ENCODE data around the gene PRKN. TPM values are rescaled to one million over a fixed set of nuclear protein-coding genes. Genes with fewer than 3 reads are reported as not detected.

Gene PRKN
- total RNA-seq, 1 experiment from 2014 or later = not detected

DNA sequence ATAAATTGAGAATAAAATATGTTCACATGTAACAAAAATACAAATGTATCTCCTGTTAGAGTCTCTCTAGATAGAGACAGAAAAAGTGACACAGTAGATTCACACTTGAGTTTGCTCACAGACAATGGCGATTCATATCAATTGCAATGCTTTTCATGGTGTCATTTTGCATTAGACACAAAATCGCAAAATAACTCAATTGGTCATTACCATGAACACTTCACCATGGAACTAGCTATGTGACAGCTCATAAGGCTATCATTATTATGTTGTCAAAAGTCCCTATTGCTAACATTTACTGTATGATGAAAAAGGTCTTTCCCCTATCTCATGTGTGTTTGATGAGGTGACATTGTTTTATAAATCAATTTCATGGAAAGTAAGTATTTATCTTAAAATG is 1204.2 kb downstream of the PRKN start:
- Histone ChIP-seq H3K27ac (no peak overlapping the region), H3K4me2 (no peak overlapping the region), H2AFZ (no peak overlapping the region), H3K4me1 (replicated peaks; ENCODE audit: insufficient read depth) (no peaks in the 10 kb centered on the region), H4K20me1 (ENCODE audit: insufficient read depth) (no peaks in the 10 kb centered on the region), H3K36me3 (ENCODE audit: low read depth) (no peaks in the 10 kb centered on the region), H3K9me3 (ENCODE audit: insufficient read depth, low read depth) (no peaks in the 10 kb centered on the region), H3K79me2 (ENCODE audit: low read depth) (no peaks in the 10 kb centered on the region), H3K9me2 (ENCODE audit: insufficient read depth) (no peaks in the 10 kb centered on the region), H3K27me3 (ENCODE audit: insufficient read depth, low read depth) (peaks cover 6% of the 10 kb centered on the region; the same call in 1 of the 2 replicates), H3F3A (ENCODE audit: insufficient read depth, low read depth) (no peaks in the 10 kb centered on the region), H3K4me3 (no peak overlapping the region)
- intact Hi-C loops (cut with micrococcal nuclease; ENCODE audit: unreplicated experiment) = no loop called here
- ChIA-PET CTCF (no interaction called here), POLR2A (ENCODE audit: unreplicated experiment) (no interaction called here)
- DNase-seq = no peak
- TF ChIP-seq CTCF (conservative IDR thresholded peaks at IDR 0.05) (no peak), EZH2 (IDR thresholded peaks at IDR 0.05; ENCODE audit: low read depth) (no peak)
- BruUV-seq (replicated peaks) = no TSS peak

GRCh38 chr6:161522276-161522675 is 1205.3 kb downstream of the PRKN start:
- Histone ChIP-seq H3K9me3 (ENCODE audit: insufficient read depth, low read depth) (no peaks in the 10 kb centered on the region), H3K27me3 (ENCODE audit: insufficient read depth, low read depth) (no peaks in the 10 kb centered on the region), H3F3A (ENCODE audit: insufficient read depth, low read depth) (no peaks in the 10 kb centered on the region), H3K4me2 (no peak overlapping the region), H3K79me2 (ENCODE audit: low read depth) (no peaks in the 10 kb centered on the region), H3K36me3 (ENCODE audit: low read depth) (no peaks in the 10 kb centered on the region), H3K9me2 (ENCODE audit: insufficient read depth) (no peaks in the 10 kb centered on the region), H4K20me1 (ENCODE audit: insufficient read depth) (no peaks in the 10 kb centered on the region), H3K27ac (no peak overlapping the region), H3K4me1 (replicated peaks; ENCODE audit: insufficient read depth) (no peaks in the 10 kb centered on the region), H2AFZ (no peak overlapping the region), H3K4me3 (no peak overlapping the region)
- intact Hi-C loops (cut with micrococcal nuclease; ENCODE audit: unreplicated experiment) = no loop called here
- no TSS peak for BruUV-seq (replicated peaks)
- TF ChIP-seq CTCF (conservative IDR thresholded peaks at IDR 0.05) (no peak), EZH2 (IDR thresholded peaks at IDR 0.05; ENCODE audit: low read depth) (no peak)
- CTCF ChIA-PET = no interaction called here
- POLR2A ChIA-PET (ENCODE audit: unreplicated experiment) = no interaction called here
- no peak for DNase-seq

GRCh38 chr6:161511447-161512095 is 1216.0 kb downstream of the PRKN start:
- Histone ChIP-seq H2AFZ (no peak overlapping the region), H3K4me1 (replicated peaks; ENCODE audit: insufficient read depth) (no peaks in the 10 kb centered on the region), H3K9me3 (ENCODE audit: insufficient read depth, low read depth) (no peaks in the 10 kb centered on the region), H4K20me1 (ENCODE audit: insufficient read depth) (no peaks in the 10 kb centered on the region), H3K27ac (no peak overlapping the region), H3K79me2 (ENCODE audit: low read depth) (no peaks in the 10 kb centered on the region), H3K4me3 (no peak overlapping the region), H3F3A (ENCODE audit: insufficient read depth, low read depth) (no peaks in the 10 kb centered on the region), H3K27me3 (ENCODE audit: insufficient read depth, low read depth) (peaks cover 21% of the 10 kb centered on the region), H3K36me3 (ENCODE audit: low read depth) (no peaks in the 10 kb centered on the region), H3K4me2 (no peak overlapping the region), H3K9me2 (ENCODE audit: insufficient read depth) (no peaks in the 10 kb centered on the region)
- TF ChIP-seq CTCF (conservative IDR thresholded peaks at IDR 0.05) (no peak), EZH2 (IDR thresholded peaks at IDR 0.05; ENCODE audit: low read depth) (no peak)
- no TSS peak for BruUV-seq (replicated peaks)
- POLR2A ChIA-PET (ENCODE audit: unreplicated experiment) = no interaction called here
- intact Hi-C loops (cut with micrococcal nuclease; ENCODE audit: unreplicated experiment) = no loop called here
- CTCF ChIA-PET = no interaction called here
- DNase-seq = no peak
